K562 (cell line): Measurements from ENCODE around the gene CKM.

ENCODE experiments used
- ATF7 ChIP-seq: fragments of 450-650 bp; IDR thresholded peaks from 2 replicates; pipeline ENCODE4 v1.7.1; 2014; ENCODE audit warnings: mild to moderate bottlenecking, moderate library complexity
- CHD2 ChIP-seq: IDR thresholded peaks from 2 replicates; pipeline ENCODE4 v1.6.1; 2011; ENCODE audit warnings: low read depth, low read length
- GABPA ChIP-seq: fragments of 200-800 bp; sonication (Bioruptor generic); conservative IDR thresholded peaks from 2 replicates; pipeline ENCODE4 v1.6.1; 2016; ENCODE audit warnings: low read depth, missing genetic modification characterization, missing compliant biosample characterization
- IFI16 ChIP-seq: fragments of 250-450 bp; sonication (Bioruptor Pico); IDR thresholded peaks from 2 replicates; pipeline ENCODE4 v2.1.2; 2022; ENCODE audit warnings: mild to moderate bottlenecking, inconsistent platforms
- KAT8 ChIP-seq: fragments of 450-650 bp; IDR thresholded peaks from 2 replicates; pipeline ENCODE4 v1.6.1; 2016; ENCODE audit warnings: low read depth, mild to moderate bottlenecking
- TF ChIP-seq, protein P1 (sequence below), 3 experiments: IDR thresholded peaks in 2 of 3; conservative IDR thresholded peaks in 1 of 3; 2 replicates each; pipeline ENCODE4 v1.5.1; 2011 to 2012; ENCODE audit warnings: low read length in 3 of 3, mild to moderate bottlenecking in 3 of 3, control low read depth in 2 of 3, improper control_type of control experiment in 1 of 3, inconsistent platforms in 1 of 3, low read depth in 1 of 3, mixed read lengths in 1 of 3, moderate library complexity in 1 of 3; ENCODE audit not compliant: insufficient read depth in 2 of 3

GRCh38 chr19:45344621-45345505 is 22.2 kb upstream of the CKM start:
- TF ChIP-seq GABPA (tag) (no peak), ATF7 (no peak), IFI16 (CRISPR knock-in tag) (no peak), CHD2 (no peak), KAT8 (no peak)
- TF ChIP-seq, protein P1, sequence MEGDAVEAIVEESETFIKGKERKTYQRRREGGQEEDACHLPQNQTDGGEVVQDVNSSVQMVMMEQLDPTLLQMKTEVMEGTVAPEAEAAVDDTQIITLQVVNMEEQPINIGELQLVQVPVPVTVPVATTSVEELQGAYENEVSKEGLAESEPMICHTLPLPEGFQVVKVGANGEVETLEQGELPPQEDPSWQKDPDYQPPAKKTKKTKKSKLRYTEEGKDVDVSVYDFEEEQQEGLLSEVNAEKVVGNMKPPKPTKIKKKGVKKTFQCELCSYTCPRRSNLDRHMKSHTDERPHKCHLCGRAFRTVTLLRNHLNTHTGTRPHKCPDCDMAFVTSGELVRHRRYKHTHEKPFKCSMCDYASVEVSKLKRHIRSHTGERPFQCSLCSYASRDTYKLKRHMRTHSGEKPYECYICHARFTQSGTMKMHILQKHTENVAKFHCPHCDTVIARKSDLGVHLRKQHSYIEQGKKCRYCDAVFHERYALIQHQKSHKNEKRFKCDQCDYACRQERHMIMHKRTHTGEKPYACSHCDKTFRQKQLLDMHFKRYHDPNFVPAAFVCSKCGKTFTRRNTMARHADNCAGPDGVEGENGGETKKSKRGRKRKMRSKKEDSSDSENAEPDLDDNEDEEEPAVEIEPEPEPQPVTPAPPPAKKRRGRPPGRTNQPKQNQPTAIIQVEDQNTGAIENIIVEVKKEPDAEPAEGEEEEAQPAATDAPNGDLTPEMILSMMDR (IDR thresholded peaks at IDR 0.05 in 2 of 3, conservative IDR thresholded peaks at IDR 0.05 in 1 of 3; ENCODE audit: insufficient read depth in 2 of 3, low read depth in 1 of 3, low read length in 3 of 3): no peak
